ENCODE measurements around the gene MAP3K2.

GRCh38 chr2:127419112-127419430 is 31.3 kb upstream of the MAP3K2 start:
- TF ChIP-seq CTCF (IDR thresholded peaks at IDR 0.05; ENCODE audit: control extremely low read depth in 1 of 3, insufficient read depth in 1 of 3, low read depth in 1 of 3, low read length in 3 of 3) (no peak), EZH2 (IDR thresholded peaks at IDR 0.05; ENCODE audit: low read depth, low read length, severe bottlenecking) (no peak), CREB1 (IDR thresholded peaks at IDR 0.05) (no peak)
